MM.1S (cell line): Measurements from ENCODE around the gene ABHD3.
"Not testable (repeated sequence)": the region's sequence is repeated elsewhere in the genome, so short reads cannot be mapped to it uniquely, and the experiment has no call there.

Experiments used
- DNase-seq: peaks from one replicate; pipeline ENCODE4 v3.0.0-alpha.2; 2015
- H2AFZ ChIP-seq: fragments of 300-600 bp; sonication (generic); 2 replicates; pipeline ENCODE4 v1.6.0; 2016; ENCODE audit warnings: antibody characterized with exemption, low read length
- H3F3A ChIP-seq: fragments of 300-600 bp; sonication (generic); 2 replicates; pipeline ENCODE4 v1.6.1; 2016; ENCODE audit warnings: mild to moderate bottlenecking, antibody characterized with exemption, low read length, moderate library complexity, mixed read lengths; ENCODE audit not compliant: insufficient read depth
- H3K27ac ChIP-seq: fragments of 300-600 bp; sonication (generic); 2 replicates; pipeline ENCODE4 v1.5.1; 2016; ENCODE audit warnings: mild to moderate bottlenecking, low read length
- H3K27me3 ChIP-seq: fragments of 300-600 bp; sonication (generic); replicated peaks from 2 replicates; pipeline ENCODE4 v1.6.0; 2016; ENCODE audit warnings: low read length; ENCODE audit not compliant: insufficient read depth
- H3K36me3 ChIP-seq: fragments of 300-600 bp; sonication (generic); replicated peaks from 2 replicates; pipeline ENCODE4 v1.6.1; 2016; ENCODE audit warnings: mild to moderate bottlenecking, low read length, mixed read lengths; ENCODE audit not compliant: insufficient read depth
- H3K4me1 ChIP-seq: fragments of 300-600 bp; sonication (generic); 2 replicates; pipeline ENCODE4 v1.6.1; 2016; ENCODE audit warnings: low read length, mixed read lengths
- H3K4me2 ChIP-seq: fragments of 300-600 bp; sonication (generic); 2 replicates; pipeline ENCODE4 v1.6.0; 2016; ENCODE audit warnings: low read depth, low read length
- H3K4me3 ChIP-seq: fragments of 300-600 bp; sonication (generic); 2 replicates; pipeline ENCODE4 v1.5.1; 2016; ENCODE audit warnings: low read length, mixed read lengths
- H3K79me2 ChIP-seq: fragments of 300-600 bp; sonication (generic); 2 replicates; pipeline ENCODE4 v1.6.1; 2016; ENCODE audit warnings: mixed run types, low read length, mixed read lengths
- H3K9ac ChIP-seq: fragments of 300-600 bp; sonication (generic); 2 replicates; pipeline ENCODE4 v1.6.1; 2016; ENCODE audit warnings: low read length, mixed read lengths
- H3K9me2 ChIP-seq: fragments of 300-600 bp; sonication (generic); replicated peaks from 2 replicates; pipeline ENCODE4 v1.6.1; 2016; ENCODE audit warnings: mild to moderate bottlenecking, low read length, mixed read lengths; ENCODE audit not compliant: insufficient read depth
- H3K9me3 ChIP-seq: fragments of 300-600 bp; sonication (generic); replicated peaks from 2 replicates; pipeline ENCODE4 v1.6.1; 2016; ENCODE audit warnings: mild to moderate bottlenecking, low read length, mixed read lengths; ENCODE audit not compliant: insufficient read depth
- H4K20me1 ChIP-seq: fragments of 300-600 bp; sonication (generic); 2 replicates; pipeline ENCODE4 v1.6.1; 2016; ENCODE audit warnings: mild to moderate bottlenecking, low read length, moderate library complexity, mixed read lengths; ENCODE audit not compliant: insufficient read depth
- CTCF ChIP-seq: fragments of 300-600 bp; sonication (generic); IDR thresholded peaks from 2 replicates; pipeline ENCODE4 v1.5.1; 2016; ENCODE audit warnings: antibody characterized with exemption, low read length, mixed read lengths
- EZH2 ChIP-seq: fragments of 300-600 bp; sonication (generic); optimal IDR thresholded peaks from 2 replicates; pipeline ENCODE3; 2017; ENCODE audit warnings: low read depth, mild to moderate bottlenecking, antibody characterized with exemption, low read length, mixed read lengths
- EZH2phosphoT487 ChIP-seq: fragments of 300-600 bp; sonication (generic); IDR thresholded peaks from 2 replicates; pipeline ENCODE4 v1.6.1; 2018; ENCODE audit warnings: antibody characterized with exemption, low read length

The ABHD3 gene

DNA sequence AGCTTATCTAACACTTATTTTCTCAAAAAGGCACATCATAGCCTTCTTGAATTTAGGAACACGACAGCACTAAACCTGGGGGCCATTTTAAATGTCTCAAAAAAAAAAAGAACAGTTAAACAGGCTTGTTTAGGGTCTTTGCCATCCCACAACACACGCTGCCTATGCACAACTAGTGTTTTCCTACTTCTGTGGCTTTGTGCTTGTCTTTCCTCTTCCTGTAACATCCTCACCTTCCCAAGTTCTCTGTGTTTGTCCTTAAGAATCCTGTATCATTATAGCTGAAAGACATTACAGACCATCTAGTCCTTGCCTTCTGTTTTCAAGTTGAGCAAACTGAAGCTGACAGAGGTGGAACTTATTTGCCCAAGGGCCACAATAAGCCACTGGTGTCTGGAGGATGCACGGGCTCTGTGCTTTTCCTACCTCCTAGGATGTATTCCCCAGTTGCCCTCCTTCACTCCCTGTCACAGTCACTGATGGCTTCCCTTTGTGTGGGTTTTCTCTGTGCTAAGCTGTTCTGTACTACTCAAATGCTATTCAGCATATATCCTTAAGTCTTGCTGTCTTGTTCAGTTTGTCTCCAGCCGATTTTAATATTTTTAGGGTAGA, 69.9 kb downstream of the ABHD3 start:
- Histone ChIP-seq H3K4me2 (no peak overlapping the region), H3K9me2 (no peaks in the 10 kb centered on the region), H3K9me3 (no peaks in the 10 kb centered on the region), H3K27ac (no peak overlapping the region), H3F3A (0 out of 2 replicates have a peak, but pooled peaks cover 8% of the 10 kb centered on the region), H3K4me1 (no peaks in the 10 kb centered on the region), H3K79me2 (no peaks in the 10 kb centered on the region), H2AFZ (no peak overlapping the region), H3K36me3 (no peaks in the 10 kb centered on the region), H4K20me1 (no peaks in the 10 kb centered on the region), H3K27me3 (no peaks in the 10 kb centered on the region), H3K9ac (no peak overlapping the region), H3K4me3 (no peak overlapping the region)
- DNase-seq, result no peak
- TF ChIP-seq EZH2 (no peak), EZH2phosphoT487 (no peak), CTCF (no peak)

DNA sequence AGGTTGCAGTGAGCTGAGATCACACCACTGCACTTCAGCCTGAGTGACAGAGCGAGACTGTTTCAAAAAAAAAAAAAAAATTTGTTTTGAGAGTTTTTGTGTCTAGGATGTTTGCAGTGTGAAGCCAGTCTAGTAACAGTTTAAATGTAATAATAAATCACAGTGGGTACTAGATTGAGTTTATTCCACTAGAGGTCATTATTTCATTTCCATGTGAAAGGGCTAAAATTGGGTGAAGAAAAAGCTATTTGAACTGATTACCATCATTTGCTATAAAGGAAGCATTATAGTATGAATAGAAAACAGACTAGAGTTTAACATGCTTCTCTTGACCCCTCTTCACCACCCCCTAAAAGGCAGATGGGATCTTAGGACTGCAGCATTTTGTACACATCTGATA, 72.2 kb downstream of the ABHD3 start:
- Histone ChIP-seq H3K79me2 (peaks cover 16% of the 10 kb centered on the region), H3K9me3 (no peaks in the 10 kb centered on the region), H3K36me3 (no peaks in the 10 kb centered on the region), H3K4me3 (no peak overlapping the region), H3K9me2 (no peaks in the 10 kb centered on the region), H3K4me2 (no peak overlapping the region), H2AFZ (no peak overlapping the region), H3K4me1 (no peaks in the 10 kb centered on the region), H3K27me3 (no peaks in the 10 kb centered on the region), H3K27ac (no peak overlapping the region), H3F3A (0 out of 2 replicates have a peak, but pooled peaks cover 3% of the 10 kb centered on the region), H4K20me1 (peaks cover 4% of the 10 kb centered on the region; the same call in 1 of the 2 replicates), H3K9ac (no peak overlapping the region)
- DNase-seq, result no peak
- no peak for TF ChIP-seq EZH2

DNA sequence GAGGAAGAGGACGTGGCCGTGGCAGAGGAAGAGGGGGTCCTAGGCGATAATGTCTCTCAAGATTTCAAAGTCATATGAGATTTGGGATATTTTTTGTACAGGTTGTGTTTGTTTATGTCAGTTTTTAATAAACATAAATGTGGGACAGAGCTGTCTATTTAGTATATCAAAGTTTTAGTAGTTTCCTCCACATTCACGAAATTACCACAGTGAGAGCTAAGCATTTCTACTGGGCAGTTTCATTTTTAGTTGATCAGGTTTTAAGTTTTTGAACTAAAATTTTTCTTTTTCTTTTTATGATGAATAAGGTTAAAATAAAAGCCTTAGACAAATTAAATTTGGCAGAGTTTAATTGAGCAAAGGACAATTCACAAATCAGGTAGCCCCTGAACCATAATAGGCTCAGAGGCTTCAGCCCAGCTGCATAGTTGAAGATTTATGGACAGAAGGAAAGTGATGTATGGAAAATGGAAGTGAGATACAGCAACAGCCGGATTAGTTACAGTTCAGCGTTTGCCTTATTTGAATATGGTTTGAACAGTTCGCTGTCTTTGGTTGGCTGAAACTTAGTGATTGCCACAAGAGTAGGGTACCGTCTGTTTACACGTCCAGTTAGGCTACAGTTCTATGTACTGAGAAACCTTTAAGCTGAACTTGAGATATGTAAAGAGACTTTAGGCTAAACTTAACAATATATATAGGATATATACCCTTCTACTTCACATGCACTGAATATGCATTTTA, 75.3 kb downstream of the ABHD3 start:
- TF ChIP-seq CTCF (no peak), EZH2phosphoT487 (no peak), EZH2 (no peak)
- Histone ChIP-seq H3K9me2 (no peaks in the 10 kb centered on the region), H3K4me3 (no peak overlapping the region), H2AFZ (no peak overlapping the region), H3F3A (0 out of 2 replicates have a peak, but pooled peaks cover 3% of the 10 kb centered on the region), H3K79me2 (peaks cover 46% of the 10 kb centered on the region), H3K27ac (no peak overlapping the region), H3K27me3 (no peaks in the 10 kb centered on the region), H4K20me1 (peaks cover 4% of the 10 kb centered on the region; the same call in 1 of the 2 replicates), H3K4me2 (no peak overlapping the region), H3K36me3 (peaks cover 5% of the 10 kb centered on the region; the same call in 1 of the 2 replicates), H3K9ac (no peak overlapping the region), H3K9me3 (no peaks in the 10 kb centered on the region), H3K4me1 (no peaks in the 10 kb centered on the region)
- DNase-seq, result no peak

DNA sequence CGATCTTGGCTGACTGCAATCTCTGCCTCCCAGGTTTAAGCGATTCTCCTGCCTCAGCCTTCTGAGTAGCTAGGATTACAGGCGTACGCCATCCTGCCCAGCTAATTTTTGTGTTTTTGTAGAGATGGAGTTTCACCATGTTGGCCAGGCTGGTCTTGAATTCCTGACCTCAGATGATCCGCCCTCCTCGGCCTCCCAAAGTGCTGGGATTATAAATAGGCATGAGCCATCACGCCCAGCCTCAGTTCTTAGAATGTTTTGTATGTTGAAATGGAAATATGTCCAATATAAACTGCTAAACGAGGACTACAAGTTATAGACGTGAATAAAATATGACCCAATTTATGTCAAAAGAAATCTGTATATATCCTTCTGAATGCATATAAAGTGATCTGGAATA, 82.9 kb downstream of the ABHD3 start:
- Histone ChIP-seq H3K79me2 (peaks cover 97% of the 10 kb centered on the region), H4K20me1 (peaks cover 34% of the 10 kb centered on the region; the same call in 1 of the 2 replicates), H3K36me3 (peaks cover 21% of the 10 kb centered on the region)
- H3K9me2 ChIP-seq, H3K27me3 ChIP-seq, H3K9ac ChIP-seq, H3K4me3 ChIP-seq, H3K27ac ChIP-seq, H3K4me1 ChIP-seq, H3K4me2 ChIP-seq, H3K9me3 ChIP-seq, H2AFZ ChIP-seq, H3F3A ChIP-seq, DNase-seq: not testable (repeated sequence)
